HG02798 (cell line): ENCODE data around the gene HSF5.

Source experiments
- ATAC-seq: cut with Tn5 transposase; IDR thresholded peaks from one replicate; pipeline ENCODE4 v1.9.1; 2021; ENCODE audit warnings: mild to moderate bottlenecking; ENCODE audit not compliant: unreplicated experiment, poor library complexity

The HSF5 gene

GRCh38 chr17:58375811-58376210 is 112.4 kb downstream of the HSF5 start:
- no peak for ATAC-seq

DNA sequence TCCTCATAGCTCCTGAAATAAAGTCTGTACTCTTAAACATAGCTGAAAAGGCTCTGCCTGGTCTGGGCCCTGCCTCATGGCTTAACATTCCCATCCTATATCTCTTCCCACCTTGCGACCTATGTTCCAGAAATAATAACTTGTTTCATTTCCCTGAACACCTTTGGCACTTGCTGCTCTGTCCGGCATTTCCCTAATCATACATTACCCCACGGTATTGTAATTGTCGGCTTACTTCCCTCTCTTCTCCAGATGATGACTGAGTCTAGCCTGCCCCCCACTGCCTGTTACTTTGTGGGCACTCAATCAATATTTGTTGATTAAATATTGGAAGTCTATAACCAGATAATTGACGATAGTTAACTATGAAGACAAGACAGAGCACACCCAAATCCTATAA is 113.0 kb downstream of the HSF5 start:
- ATAC-seq: no peak

- no peak for ATAC-seq
Measured at GRCh38 chr17:58373923-58374322, 114.3 kb downstream of the HSF5 start.

DNA sequence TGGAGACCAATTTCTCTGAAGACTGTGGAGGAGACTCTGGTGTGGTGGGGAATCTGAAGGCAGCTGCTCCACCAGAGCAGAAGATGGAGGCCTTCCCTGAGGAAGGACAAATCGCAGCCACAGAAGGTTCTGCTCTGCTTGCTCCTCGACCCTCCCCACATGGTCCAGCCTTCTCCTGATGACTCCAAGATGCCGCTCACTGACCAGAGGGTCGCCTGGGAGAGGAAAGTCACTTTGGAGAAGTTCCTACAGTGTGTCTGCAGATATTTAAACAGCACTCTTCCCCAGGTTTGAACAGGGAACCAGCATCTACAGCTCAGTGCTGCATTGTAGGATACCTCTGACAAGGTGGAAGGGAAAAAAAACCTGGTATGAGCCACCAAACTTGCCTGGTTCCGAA is 115.2 kb downstream of the HSF5 start:
- no peak for ATAC-seq

DNA sequence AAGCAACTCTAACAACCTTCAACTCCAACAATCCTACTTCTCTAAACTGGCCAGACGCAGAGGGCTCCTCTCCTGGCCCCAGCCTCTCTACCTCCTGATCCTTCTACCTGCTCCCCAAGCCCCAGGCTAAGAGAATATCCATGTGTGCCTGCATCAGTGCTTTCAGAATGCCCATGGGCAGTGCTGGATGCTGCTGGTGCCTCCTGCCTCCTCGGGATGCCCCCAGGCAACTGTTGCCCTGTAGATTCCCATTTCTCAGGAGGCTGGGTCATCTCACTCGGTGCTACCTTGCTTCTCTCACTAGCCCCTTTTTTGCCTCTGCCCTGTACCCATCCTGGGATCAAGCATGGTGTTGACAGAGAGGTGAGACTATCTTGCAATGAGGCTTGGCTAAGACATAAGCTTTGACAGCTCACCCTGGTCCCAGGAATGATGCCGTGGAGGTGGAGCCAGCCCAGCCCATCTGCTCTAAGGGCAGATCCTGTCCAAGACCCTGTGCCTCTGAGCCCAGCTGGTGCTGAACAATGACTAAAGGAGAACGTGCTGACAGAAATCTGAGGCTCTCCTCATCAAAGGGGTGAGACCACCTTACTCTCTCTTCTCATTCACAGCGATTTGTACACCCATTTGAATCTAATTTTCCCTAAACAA is 116.8 kb downstream of the HSF5 start:
- ATAC-seq: no peak

- no peak for ATAC-seq
Measured at GRCh38 chr17:58370716-58371115, 117.5 kb downstream of the HSF5 start.

GRCh38 chr17:58370309-58370708 is 117.9 kb downstream of the HSF5 start:
- ATAC-seq: no peak
